ENCODE results near the gene SLC22A1. TPM values are rescaled to one million over a fixed set of nuclear protein-coding genes. Genes with fewer than 3 reads are reported as not detected.

SLC22A1 gene
- total and polyA plus RNA-seq, 5 donors from 2014 or later = 2.5 TPM; not detected in 4

DNA sequence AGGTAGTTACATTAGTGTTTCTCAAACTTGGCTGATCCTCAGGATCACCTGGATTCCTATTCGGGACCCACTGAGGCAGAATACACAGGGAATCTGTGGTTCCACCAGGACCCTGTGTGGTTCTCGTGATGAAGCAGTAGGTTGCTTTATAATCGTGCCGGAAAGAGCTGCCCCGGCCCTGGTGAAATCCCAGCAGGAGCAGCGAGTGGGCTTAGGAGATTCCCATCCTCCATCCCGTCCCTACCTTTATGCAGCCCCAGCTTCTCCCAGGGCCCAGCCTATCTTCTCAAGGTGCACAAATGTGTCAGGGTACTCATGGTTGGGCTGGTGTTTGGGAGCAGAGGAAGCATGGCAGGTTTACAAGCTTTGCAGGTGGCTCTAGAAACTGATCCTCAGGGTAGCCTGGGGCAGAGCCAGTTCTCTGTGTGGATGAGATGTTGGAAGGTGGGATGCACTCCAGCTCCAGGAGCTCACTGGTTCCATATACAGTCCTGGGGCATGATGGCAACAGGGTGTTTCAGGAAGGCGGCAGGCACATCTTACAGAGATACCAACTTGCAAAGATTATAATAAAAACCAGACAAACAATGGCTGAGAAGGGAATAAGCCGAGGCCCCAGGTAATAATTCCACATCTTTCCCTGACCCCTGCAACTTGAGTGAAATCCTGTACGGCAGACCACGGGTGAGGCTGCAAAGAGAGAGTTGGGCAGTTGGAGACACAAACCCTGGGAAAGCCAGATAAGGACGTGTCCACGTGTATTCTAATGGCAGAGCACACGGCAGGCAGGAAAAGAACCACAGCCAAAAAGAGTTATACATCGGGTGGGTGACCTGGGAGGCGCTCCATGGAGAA is 5.9 kb downstream of the SLC22A1 start:
- H3K4me1 ChIP-seq (ENCODE audit: control insufficient read depth, insufficient read depth, low read length, poor library complexity, severe bottlenecking) = no peaks in the 10 kb centered on the region
- no peaks in the 10 kb centered on the region for H3K36me3 ChIP-seq (ENCODE audit: control insufficient read depth, insufficient read depth, low read length)
- no peak overlapping the region for H3K4me3 ChIP-seq (ENCODE audit: low read depth, low read length)
- Mint-ChIP-seq H3K27ac (no peak overlapping the region), H3K27me3 (no peaks in the 10 kb centered on the region), H3K36me3 (no peaks in the 10 kb centered on the region), H3K4me1 (no peaks in the 10 kb centered on the region), H3K4me3 (no peak overlapping the region), H3K9me3 (no peaks in the 10 kb centered on the region)
- ATAC-seq (ENCODE audit: low read depth in 2 of 2) (no peak), DNase-seq (no peak)
- no peaks in the 10 kb centered on the region for H3K27me3 ChIP-seq (ENCODE audit: control insufficient read depth, insufficient read depth, low read length)
- no peak overlapping the region for H3K27ac ChIP-seq (ENCODE audit: insufficient read depth, low read length, poor library complexity, severe bottlenecking)
- H3K9me3 ChIP-seq (ENCODE audit: control insufficient read depth in 2 of 2, low read length in 2 of 2) = no peaks in the 10 kb centered on the region

DNA sequence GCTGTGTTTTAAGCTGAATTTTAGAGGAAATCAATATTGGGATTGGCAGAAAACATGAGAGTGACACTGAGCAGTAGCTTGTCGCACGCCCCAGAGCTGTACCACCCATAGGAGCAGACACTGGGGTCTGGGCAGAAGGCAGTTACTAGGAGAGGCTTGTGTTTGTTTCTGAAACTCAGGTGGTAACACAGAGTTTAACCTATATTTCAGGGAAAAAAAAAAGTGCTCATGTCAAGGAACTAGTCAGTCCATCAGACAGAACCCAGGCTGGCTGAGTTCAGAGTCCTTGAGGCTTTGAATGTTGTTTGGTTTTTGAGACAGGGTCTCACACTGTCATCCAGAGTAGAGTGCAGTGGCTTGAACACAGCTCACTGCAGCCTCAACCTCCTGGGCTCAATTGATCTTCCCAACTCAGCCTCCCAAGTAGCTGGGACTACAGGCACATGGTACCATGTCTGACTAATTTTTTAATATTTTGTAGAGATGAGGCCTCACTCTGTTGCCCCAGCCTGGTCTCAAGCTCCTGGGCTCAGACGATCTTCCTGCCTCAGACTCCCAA is 6.6 kb downstream of the SLC22A1 start:
- peaks cover 0 to 1% (median 0%) of the 10 kb centered on the region in 7 donors for H3K9me3 Mint-ChIP-seq
- H3K36me3 Mint-ChIP-seq = no peaks in the 10 kb centered on the region
- no peaks in the 10 kb centered on the region for H3K27me3 ChIP-seq (ENCODE audit: control insufficient read depth, insufficient read depth, low read length)
- H3K27me3 Mint-ChIP-seq = no peaks in the 10 kb centered on the region
- no peak overlapping the region for H3K27ac Mint-ChIP-seq
- H3K4me1 ChIP-seq (ENCODE audit: control insufficient read depth, insufficient read depth, low read length, poor library complexity, severe bottlenecking) = no peaks in the 10 kb centered on the region
- no peak overlapping the region for H3K4me3 Mint-ChIP-seq
- no peak for DNase-seq
- H3K27ac ChIP-seq (ENCODE audit: insufficient read depth, low read length, poor library complexity, severe bottlenecking) = no peak overlapping the region
- ATAC-seq (ENCODE audit: low read depth in 2 of 2) = no peak
- H3K4me1 Mint-ChIP-seq = no peaks in the 10 kb centered on the region
- no peaks in the 10 kb centered on the region for H3K36me3 ChIP-seq (ENCODE audit: control insufficient read depth, insufficient read depth, low read length)
- no peak overlapping the region for H3K4me3 ChIP-seq (ENCODE audit: low read depth, low read length)
- H3K9me3 ChIP-seq (ENCODE audit: control insufficient read depth in 2 of 2, low read length in 2 of 2) = no peaks in the 10 kb centered on the region

DNA sequence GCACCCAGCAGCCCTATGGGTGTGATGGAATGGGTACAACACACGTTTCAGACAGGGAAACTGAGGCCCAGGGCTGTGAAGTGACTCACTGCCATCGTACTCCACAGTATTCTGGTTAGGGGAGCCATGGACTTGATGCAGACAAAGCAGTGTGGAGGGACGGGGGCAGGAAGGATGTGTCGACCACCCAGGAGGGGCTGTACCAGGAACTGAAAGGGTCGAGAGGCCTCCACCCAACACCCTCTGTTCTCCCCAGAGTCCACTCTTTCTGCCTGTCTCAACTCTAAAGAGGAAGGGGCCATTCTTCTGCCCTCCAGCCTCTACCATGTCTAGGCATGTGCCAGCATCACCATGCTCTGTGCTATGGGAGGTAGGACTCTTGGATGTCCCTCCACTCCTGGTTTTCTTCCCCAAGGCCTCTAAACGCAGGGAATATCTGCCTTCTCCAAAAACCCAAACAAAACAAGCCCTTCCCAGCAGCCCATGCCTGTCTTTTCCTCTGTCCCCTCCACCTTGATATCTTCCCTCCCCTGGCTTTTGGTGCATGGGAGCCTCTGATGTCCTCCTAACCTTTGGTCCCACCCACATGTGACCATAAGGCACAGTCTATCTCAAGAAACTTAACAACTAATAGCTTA is 7.4 kb downstream of the SLC22A1 start:
- H3K4me3 ChIP-seq (ENCODE audit: low read depth, low read length) = no peak overlapping the region
- H3K9me3 Mint-ChIP-seq = peaks cover 0 to 2% (median 0%) of the 10 kb centered on the region in 7 donors
- peak overlapping the region in 1 of 3 donors; percentile 2 for H3K27ac Mint-ChIP-seq
- no peaks in the 10 kb centered on the region for H3K27me3 ChIP-seq (ENCODE audit: control insufficient read depth, insufficient read depth, low read length)
- H3K36me3 ChIP-seq (ENCODE audit: control insufficient read depth, insufficient read depth, low read length) = no peaks in the 10 kb centered on the region
- H3K4me3 Mint-ChIP-seq = no peak overlapping the region
- H3K4me1 ChIP-seq (ENCODE audit: control insufficient read depth, insufficient read depth, low read length, poor library complexity, severe bottlenecking) = no peaks in the 10 kb centered on the region
- no peaks in the 10 kb centered on the region for H3K9me3 ChIP-seq (ENCODE audit: control insufficient read depth in 2 of 2, low read length in 2 of 2)
- ATAC-seq (ENCODE audit: low read depth in 2 of 2) (no peak), DNase-seq (no peak)
- H3K4me1 Mint-ChIP-seq = no peaks in the 10 kb centered on the region
- no peak overlapping the region for H3K27ac ChIP-seq (ENCODE audit: insufficient read depth, low read length, poor library complexity, severe bottlenecking)
- H3K36me3 Mint-ChIP-seq = no peaks in the 10 kb centered on the region
- H3K27me3 Mint-ChIP-seq = no peaks in the 10 kb centered on the region

GRCh38 chr6:160129881-160130615 is 8.4 kb downstream of the SLC22A1 start:
- Mint-ChIP-seq H3K27ac (peak overlapping the region in 2 of 3 donors; percentile 56 to 72), H3K4me3 (no peak overlapping the region), H3K9me3 (peaks cover 0 to 2% (median 0%) of the 10 kb centered on the region in 7 donors), H3K4me1 (no peaks in the 10 kb centered on the region), H3K27me3 (no peaks in the 10 kb centered on the region), H3K36me3 (no peaks in the 10 kb centered on the region)
- DNase-seq = no peak
- no peaks in the 10 kb centered on the region for H3K4me1 ChIP-seq (ENCODE audit: control insufficient read depth, insufficient read depth, low read length, poor library complexity, severe bottlenecking)
- H3K36me3 ChIP-seq (ENCODE audit: control insufficient read depth, insufficient read depth, low read length) = no peaks in the 10 kb centered on the region
- no peaks in the 10 kb centered on the region for H3K9me3 ChIP-seq (ENCODE audit: control insufficient read depth in 2 of 2, low read length in 2 of 2)
- no peak overlapping the region for H3K4me3 ChIP-seq (ENCODE audit: low read depth, low read length)
- H3K27me3 ChIP-seq (ENCODE audit: control insufficient read depth, insufficient read depth, low read length) = no peaks in the 10 kb centered on the region
- H3K27ac ChIP-seq (ENCODE audit: insufficient read depth, low read length, poor library complexity, severe bottlenecking) = no peak overlapping the region
- ATAC-seq (ENCODE audit: low read depth in 2 of 2) = no peak

DNA sequence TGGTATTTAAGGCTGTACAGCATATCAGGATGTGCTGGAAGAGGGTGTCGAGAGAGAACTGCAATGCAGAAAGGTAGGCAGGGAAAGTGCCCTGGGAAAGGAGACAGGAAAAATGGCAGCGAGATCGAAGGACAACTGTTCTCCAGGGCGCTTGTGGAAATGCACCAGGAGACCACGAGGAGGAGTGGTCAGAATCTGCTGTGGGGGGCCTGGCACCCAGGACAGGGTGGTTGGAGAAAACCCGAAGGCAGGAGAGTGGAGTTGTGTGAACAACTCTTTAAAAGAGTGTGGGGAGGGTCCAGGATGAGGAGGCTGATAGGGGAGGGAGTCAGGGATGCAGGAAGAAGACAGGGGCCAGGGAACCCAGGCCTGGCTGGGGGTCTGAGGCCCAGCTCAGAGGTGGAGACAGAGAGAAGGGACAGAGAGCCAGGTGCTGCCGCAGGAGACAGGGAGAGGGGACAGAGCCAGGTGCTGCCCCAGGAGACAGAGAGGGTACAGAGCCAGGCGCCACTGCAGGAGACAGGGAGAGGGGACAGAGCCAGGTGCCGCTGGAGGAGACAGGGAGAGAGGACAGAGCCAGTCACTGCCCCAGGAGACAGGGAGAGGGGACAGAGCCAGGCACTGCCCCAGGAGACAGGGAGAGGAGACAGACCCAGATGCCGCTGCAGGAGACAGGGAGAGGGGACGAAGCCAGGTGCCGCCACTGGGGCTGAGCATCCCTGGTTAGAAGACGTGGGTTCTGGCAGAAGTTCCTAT is 9.3 kb downstream of the SLC22A1 start:
- peak overlapping the region in 2 of 3 donors; percentile 14 to 72 for H3K27ac Mint-ChIP-seq
- no peak overlapping the region for H3K4me3 ChIP-seq (ENCODE audit: low read depth, low read length)
- ATAC-seq (ENCODE audit: low read depth in 2 of 2) (no peak), DNase-seq (no peak)
- no peaks in the 10 kb centered on the region for H3K4me1 Mint-ChIP-seq
- no peak overlapping the region for H3K27ac ChIP-seq (ENCODE audit: insufficient read depth, low read length, poor library complexity, severe bottlenecking)
- no peaks in the 10 kb centered on the region for H3K36me3 ChIP-seq (ENCODE audit: control insufficient read depth, insufficient read depth, low read length)
- H3K4me3 Mint-ChIP-seq = peak overlapping the region in 1 of 4 donors; percentile 81
- H3K27me3 Mint-ChIP-seq = no peaks in the 10 kb centered on the region
- no peaks in the 10 kb centered on the region for H3K4me1 ChIP-seq (ENCODE audit: control insufficient read depth, insufficient read depth, low read length, poor library complexity, severe bottlenecking)
- peaks cover 0 to 2% (median 0%) of the 10 kb centered on the region in 7 donors for H3K9me3 Mint-ChIP-seq
- no peaks in the 10 kb centered on the region for H3K9me3 ChIP-seq (ENCODE audit: control insufficient read depth in 2 of 2, low read length in 2 of 2)
- no peaks in the 10 kb centered on the region for H3K27me3 ChIP-seq (ENCODE audit: control insufficient read depth, insufficient read depth, low read length)
- H3K36me3 Mint-ChIP-seq = no peaks in the 10 kb centered on the region

DNA sequence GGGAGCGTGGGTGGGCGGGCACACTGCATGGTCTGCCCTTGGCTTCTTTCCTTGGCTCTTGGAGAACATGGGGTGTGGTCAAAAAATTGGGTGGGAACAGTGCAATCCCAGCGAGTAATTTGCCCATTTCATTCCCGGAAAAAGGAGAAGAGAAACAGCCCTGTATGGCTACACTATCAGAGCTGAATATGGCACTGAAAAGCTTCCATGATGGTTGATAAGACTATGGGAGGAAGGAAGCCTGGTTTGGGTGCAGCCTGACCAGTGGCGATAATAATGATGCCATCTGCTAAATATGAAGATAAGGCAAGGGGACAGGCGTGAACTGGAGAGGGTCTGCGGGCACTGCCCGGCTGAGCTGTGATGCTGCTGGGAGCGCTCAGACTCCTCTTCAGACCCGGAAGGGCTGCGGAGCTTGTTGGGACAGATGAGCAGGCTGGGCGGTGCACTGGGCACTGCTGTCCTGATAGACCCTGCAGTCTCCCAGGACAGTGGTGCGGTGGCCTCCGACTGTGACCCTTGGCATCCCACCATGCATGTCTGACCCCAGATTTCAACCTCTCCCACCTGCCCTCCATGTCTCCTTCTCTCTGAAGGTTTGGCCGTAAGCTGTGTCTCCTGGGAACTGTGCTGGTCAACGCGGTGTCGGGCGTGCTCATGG is 10.2 kb downstream of the SLC22A1 start:
- Mint-ChIP-seq H3K27ac (no peak overlapping the region), H3K36me3 (no peaks in the 10 kb centered on the region), H3K9me3 (peaks cover 0 to 2% (median 0%) of the 10 kb centered on the region in 7 donors), H3K4me1 (peaks cover 0 to 5% (median 0%) of the 10 kb centered on the region in 4 donors), H3K27me3 (no peaks in the 10 kb centered on the region), H3K4me3 (no peak overlapping the region)
- no peak overlapping the region for H3K27ac ChIP-seq (ENCODE audit: insufficient read depth, low read length, poor library complexity, severe bottlenecking)
- DNase-seq (no peak), ATAC-seq (ENCODE audit: low read depth in 2 of 2) (no peak)
- no peaks in the 10 kb centered on the region for H3K27me3 ChIP-seq (ENCODE audit: control insufficient read depth, insufficient read depth, low read length)
- H3K4me3 ChIP-seq (ENCODE audit: low read depth, low read length) = no peak overlapping the region
- H3K36me3 ChIP-seq (ENCODE audit: control insufficient read depth, insufficient read depth, low read length) = no peaks in the 10 kb centered on the region
- no peaks in the 10 kb centered on the region for H3K9me3 ChIP-seq (ENCODE audit: control insufficient read depth in 2 of 2, low read length in 2 of 2)
- H3K4me1 ChIP-seq (ENCODE audit: control insufficient read depth, insufficient read depth, low read length, poor library complexity, severe bottlenecking) = no peaks in the 10 kb centered on the region

DNA sequence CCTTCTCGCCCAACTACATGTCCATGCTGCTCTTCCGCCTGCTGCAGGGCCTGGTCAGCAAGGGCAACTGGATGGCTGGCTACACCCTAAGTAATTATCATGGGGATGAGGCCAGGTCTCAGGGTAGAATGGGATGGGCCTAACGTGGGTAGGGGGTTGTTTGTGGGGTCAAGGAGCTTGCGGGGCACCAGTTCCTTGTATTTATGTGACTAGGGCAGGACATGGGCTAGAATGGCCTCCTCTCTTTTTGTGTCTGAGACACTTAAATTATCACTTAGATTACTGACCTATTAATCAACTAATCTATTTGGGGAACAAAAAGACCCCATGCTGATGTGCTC is 10.7 kb downstream of the SLC22A1 start:
- no peaks in the 10 kb centered on the region for H3K4me1 ChIP-seq (ENCODE audit: control insufficient read depth, insufficient read depth, low read length, poor library complexity, severe bottlenecking)
- H3K4me3 ChIP-seq (ENCODE audit: low read depth, low read length) = no peak overlapping the region
- H3K27me3 ChIP-seq (ENCODE audit: control insufficient read depth, insufficient read depth, low read length) = no peaks in the 10 kb centered on the region
- no peaks in the 10 kb centered on the region for H3K36me3 Mint-ChIP-seq
- no peak overlapping the region for H3K4me3 Mint-ChIP-seq
- no peaks in the 10 kb centered on the region for H3K27me3 Mint-ChIP-seq
- no peak overlapping the region for H3K27ac ChIP-seq (ENCODE audit: insufficient read depth, low read length, poor library complexity, severe bottlenecking)
- peaks cover 0 to 5% (median under 1%) of the 10 kb centered on the region in 4 donors for H3K4me1 Mint-ChIP-seq
- ATAC-seq (ENCODE audit: low read depth in 2 of 2) (no peak), DNase-seq (no peak)
- H3K27ac Mint-ChIP-seq = peak overlapping the region in 1 of 3 donors; percentile 44
- H3K9me3 Mint-ChIP-seq = peaks cover 0 to 2% (median 0%) of the 10 kb centered on the region in 7 donors
- H3K9me3 ChIP-seq (ENCODE audit: control insufficient read depth in 2 of 2, low read length in 2 of 2) = no peaks in the 10 kb centered on the region
- H3K36me3 ChIP-seq (ENCODE audit: control insufficient read depth, insufficient read depth, low read length) = no peaks in the 10 kb centered on the region

Data from CD4-positive, CD25-positive, alpha-beta regulatory T cell (primary cell).